Gastroesophageal sphincter (tissue), 3 donors: ENCODE results near the gene AP5B1.
"Not testable (repeated sequence)": the region's sequence is repeated elsewhere in the genome, so short reads cannot be mapped to it uniquely, and the experiment has no call there.

ENCODE experiments used
- CTCF ChIP-seq, 4 experiments: fragments of 200-600 bp in 2 of 4; fragments of 450-650 bp in 2 of 4; sonication (generic) in 1 of 4; IDR thresholded peaks; one replicate each; pipeline ENCODE4 v1.5.1; 2017 to 2019; ENCODE audit warnings: antibody characterized with exemption in 4 of 4, mild to moderate bottlenecking in 2 of 4, moderate library complexity in 2 of 4
- POLR2A ChIP-seq, 2 donors: fragments of 450-650 bp; IDR thresholded peaks; one replicate each; pipeline ENCODE4 v1.6.1; 2017; ENCODE audit warnings: antibody characterized with exemption in 2 of 2, mild to moderate bottlenecking in 2 of 2, moderate library complexity in 1 of 2

DNA sequence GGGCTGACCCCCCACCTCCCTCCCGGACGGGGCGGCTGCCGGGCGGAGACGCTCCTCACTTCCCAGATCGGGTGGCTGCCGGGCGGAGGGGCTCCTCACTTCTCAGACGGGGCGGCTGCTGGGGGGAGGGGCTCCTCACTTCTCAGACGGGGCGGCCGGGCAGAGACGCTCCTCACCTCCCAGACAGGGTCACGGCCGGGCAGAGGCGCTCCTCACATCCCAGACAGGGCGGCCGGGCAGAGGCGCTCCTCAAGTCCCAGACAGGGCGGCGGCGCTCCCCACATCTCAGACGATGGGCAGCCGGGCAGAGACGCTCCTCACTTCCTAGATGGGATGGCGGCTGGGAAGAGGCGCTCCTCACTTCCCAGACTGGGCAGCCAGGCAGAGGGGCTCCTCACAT is 18.0 kb downstream of the AP5B1 start:
- TF ChIP-seq POLR2A, CTCF (IDR thresholded peaks at IDR 0.05): not testable (repeated sequence)
